ENCODE results near the gene UNC5C. TPM values are rescaled to one million over a fixed set of nuclear protein-coding genes. Genes with fewer than 3 reads are reported as not detected.

Gene UNC5C
- total RNA-seq, 4 donors from 2014 or later = 1.7 to 2.4 (median 2.0) TPM

DNA sequence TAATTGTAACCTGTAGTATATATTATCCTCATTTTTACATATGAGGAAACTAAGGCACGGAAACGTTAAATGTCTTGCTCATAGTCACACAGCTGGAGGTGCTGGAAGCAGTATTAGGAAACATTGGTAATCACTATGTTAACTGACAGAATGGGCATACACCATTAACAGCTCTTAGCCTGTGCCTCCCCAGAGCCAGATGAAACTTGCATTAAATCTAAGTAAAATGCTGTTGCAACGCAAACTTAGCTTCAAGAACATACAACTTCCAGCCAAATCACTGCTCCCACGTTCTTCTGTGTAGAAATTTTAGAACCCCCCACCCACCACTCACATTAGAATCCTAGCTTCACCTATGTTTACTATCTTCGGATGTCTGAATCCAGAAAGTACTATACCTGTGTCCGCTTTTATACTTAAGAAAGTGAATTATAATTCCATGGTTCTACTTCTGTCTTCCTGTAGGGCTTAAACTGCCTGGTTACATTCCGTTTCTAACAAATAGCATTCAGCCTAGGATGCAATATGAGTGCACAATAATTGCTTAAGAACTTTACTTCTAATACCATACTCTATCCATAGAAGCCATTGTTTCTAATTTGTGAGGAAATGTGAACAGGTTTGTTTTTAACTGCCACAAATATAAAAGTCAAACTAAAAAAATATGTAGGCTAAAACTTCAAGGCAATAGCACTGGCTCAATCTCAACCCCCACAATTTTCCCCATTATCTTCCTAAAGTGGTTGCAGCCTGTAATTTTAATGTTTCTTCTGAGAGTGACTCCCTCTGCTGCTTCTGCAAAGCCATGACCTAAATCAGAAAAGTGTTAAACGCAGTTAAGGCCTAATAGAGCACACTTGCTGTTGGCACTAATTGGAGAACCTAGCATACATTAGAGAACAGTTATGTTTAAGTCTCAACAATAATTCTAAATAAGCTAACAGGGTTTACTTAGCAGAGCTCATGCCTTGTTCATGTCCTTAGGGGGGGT, 4.4 kb downstream of the UNC5C start:
- DNase-seq (ENCODE audit: extremely low spot score) = no peak
- intact Hi-C loops (cut with DNase I) = no loop called here
- WGBS = 74% methylated on average over 8 of the region's 8 CpGs
- peaks cover 3 to 23% (median 20%) of the 10 kb centered on the region in 4 donors for H3K4me1 ChIP-seq
- no peak overlapping the region for H3K4me3 ChIP-seq
- TF ChIP-seq EP300 (IDR thresholded peaks at IDR 0.05) = no peak
- TF ChIP-seq, protein P1, sequence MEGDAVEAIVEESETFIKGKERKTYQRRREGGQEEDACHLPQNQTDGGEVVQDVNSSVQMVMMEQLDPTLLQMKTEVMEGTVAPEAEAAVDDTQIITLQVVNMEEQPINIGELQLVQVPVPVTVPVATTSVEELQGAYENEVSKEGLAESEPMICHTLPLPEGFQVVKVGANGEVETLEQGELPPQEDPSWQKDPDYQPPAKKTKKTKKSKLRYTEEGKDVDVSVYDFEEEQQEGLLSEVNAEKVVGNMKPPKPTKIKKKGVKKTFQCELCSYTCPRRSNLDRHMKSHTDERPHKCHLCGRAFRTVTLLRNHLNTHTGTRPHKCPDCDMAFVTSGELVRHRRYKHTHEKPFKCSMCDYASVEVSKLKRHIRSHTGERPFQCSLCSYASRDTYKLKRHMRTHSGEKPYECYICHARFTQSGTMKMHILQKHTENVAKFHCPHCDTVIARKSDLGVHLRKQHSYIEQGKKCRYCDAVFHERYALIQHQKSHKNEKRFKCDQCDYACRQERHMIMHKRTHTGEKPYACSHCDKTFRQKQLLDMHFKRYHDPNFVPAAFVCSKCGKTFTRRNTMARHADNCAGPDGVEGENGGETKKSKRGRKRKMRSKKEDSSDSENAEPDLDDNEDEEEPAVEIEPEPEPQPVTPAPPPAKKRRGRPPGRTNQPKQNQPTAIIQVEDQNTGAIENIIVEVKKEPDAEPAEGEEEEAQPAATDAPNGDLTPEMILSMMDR (IDR thresholded peaks at IDR 0.05) = peak in 1 of 3 experiments; percentile 4
- H3K27ac ChIP-seq (replicated peaks in 1 of 4) = peak overlapping the region in 1 of 4 donors; percentile 18
- H3K9me3 ChIP-seq = no peaks in the 10 kb centered on the region
- no peaks in the 10 kb centered on the region for H3K36me3 ChIP-seq
- peaks cover 0 to 33% (median 9%) of the 10 kb centered on the region in 4 donors for H3K27me3 ChIP-seq

DNA sequence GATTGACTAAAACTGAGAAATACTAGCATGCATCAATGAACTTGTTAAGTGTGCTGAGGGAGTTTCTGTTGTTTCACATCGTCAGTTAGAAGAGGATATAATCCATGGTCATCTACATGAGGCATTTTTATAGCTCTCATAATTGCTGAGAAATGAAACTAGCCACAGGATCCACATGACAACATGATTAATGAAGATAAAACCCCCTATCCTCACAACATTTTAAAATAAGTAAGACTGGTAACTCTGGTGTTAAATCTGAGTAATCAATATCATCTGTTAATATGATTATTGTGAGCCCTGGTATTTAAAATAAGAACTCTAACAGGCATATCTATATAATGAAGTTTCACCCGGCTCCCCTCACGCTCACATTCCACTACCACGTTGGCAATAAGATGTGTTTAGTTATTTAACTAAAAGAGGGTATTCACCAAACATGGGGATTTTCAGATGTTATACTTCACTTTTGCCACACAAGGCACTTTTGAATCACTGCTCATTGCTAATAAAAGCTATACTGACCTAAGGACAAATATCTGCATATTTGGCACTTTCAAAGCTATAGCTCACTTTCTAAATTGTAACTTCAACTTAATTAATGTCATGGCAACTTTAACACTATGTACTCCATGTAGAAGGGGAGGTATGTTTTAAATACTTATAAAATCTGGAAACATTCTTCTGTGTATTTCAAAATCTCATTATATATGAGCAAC, 6.7 kb downstream of the UNC5C start:
- Histone ChIP-seq H3K27ac (replicated peaks in 1 of 4) (no peak overlapping the region), H3K36me3 (no peaks in the 10 kb centered on the region), H3K4me1 (peaks cover 0 to under 1% (median 0%) of the 10 kb centered on the region in 4 donors), H3K27me3 (peaks cover 0 to 9% (median 0%) of the 10 kb centered on the region in 4 donors), H3K4me3 (no peak overlapping the region), H3K9me3 (no peaks in the 10 kb centered on the region)
- TF ChIP-seq EP300 (IDR thresholded peaks at IDR 0.05) (no peak), POLR2AphosphoS5 (IDR thresholded peaks at IDR 0.05) (no peak), POLR2A (IDR thresholded peaks at IDR 0.05; ENCODE audit: low read depth) (no peak)
- TF ChIP-seq, protein P1 (IDR thresholded peaks at IDR 0.05) = no peak
- WGBS = 62% methylated on average over 4 of the region's 4 CpGs
- intact Hi-C loops (cut with DNase I) = no loop called here
- DNase-seq (ENCODE audit: extremely low spot score) = no peak

DNA sequence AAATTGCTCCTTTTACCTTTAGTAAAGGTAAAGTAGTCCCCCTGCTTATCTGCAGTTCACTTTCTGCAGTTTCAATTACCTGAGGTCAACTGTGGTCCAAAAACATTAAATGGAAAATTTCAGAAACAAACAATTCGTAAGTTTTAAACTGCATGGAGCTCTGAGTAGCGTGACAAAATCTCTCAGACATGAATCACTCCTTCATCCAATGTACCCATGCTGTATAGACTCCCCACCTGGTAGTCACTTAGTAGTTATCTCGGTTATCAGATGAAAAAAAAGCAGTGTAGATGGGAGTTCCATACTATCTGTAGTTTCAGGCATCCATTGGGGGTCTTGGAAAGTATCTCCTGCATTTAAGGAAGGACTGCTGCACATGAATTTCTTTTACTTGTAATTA, 7.7 kb downstream of the UNC5C start:
- intact Hi-C loops (cut with DNase I) = no loop called here
- H3K27me3 ChIP-seq = peaks cover 0 to under 1% (median 0%) of the 10 kb centered on the region in 4 donors
- TF ChIP-seq EP300 (IDR thresholded peaks at IDR 0.05) (no peak), POLR2A (IDR thresholded peaks at IDR 0.05; ENCODE audit: low read depth) (no peak), POLR2AphosphoS5 (IDR thresholded peaks at IDR 0.05) (no peak)
- TF ChIP-seq, protein P1 (IDR thresholded peaks at IDR 0.05) = no peak
- no peaks in the 10 kb centered on the region for H3K4me1 ChIP-seq
- H3K9me3 ChIP-seq = no peaks in the 10 kb centered on the region
- 85% methylated on average over 3 of the region's 3 CpGs for WGBS
- H3K4me3 ChIP-seq = no peak overlapping the region
- no peak overlapping the region for H3K27ac ChIP-seq (replicated peaks in 1 of 4)
- no peak for DNase-seq (ENCODE audit: extremely low spot score)
- no peaks in the 10 kb centered on the region for H3K36me3 ChIP-seq

DNA sequence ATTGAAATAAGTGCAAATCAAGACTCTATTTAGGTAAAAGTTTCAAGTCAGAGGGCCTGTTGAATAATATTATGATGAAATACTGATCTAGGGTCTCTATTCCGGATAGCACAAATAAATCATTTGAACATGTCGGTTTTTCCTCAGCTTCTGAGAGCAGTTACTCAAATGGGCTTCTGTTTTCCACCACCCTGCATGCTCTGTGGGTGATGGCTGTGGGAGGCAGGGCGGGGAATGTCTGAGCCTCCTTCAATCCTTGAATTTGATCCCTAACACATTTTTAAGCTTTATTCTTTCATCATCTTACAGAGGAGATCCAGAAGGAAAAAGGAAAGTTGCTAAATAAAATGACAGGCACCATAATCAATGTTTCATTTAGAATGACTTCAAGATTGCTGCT, 8.5 kb downstream of the UNC5C start:
- Histone ChIP-seq H3K4me3 (no peak overlapping the region), H3K36me3 (no peaks in the 10 kb centered on the region), H3K27me3 (no peaks in the 10 kb centered on the region), H3K27ac (replicated peaks in 1 of 4) (no peak overlapping the region), H3K9me3 (no peaks in the 10 kb centered on the region), H3K4me1 (no peaks in the 10 kb centered on the region)
- 41% methylated on average over 3 of the region's 3 CpGs for WGBS
- TF ChIP-seq POLR2A (IDR thresholded peaks at IDR 0.05; ENCODE audit: low read depth) (no peak), EP300 (IDR thresholded peaks at IDR 0.05) (no peak), POLR2AphosphoS5 (IDR thresholded peaks at IDR 0.05) (no peak)
- TF ChIP-seq, protein P1 (IDR thresholded peaks at IDR 0.05) = no peak
- intact Hi-C loops (cut with DNase I) = no loop called here
- no peak for DNase-seq (ENCODE audit: extremely low spot score)
